Placental pericyte (primary cell): Measurements from ENCODE around the gene CD99L2. TPM values are rescaled to one million over a fixed set of nuclear protein-coding genes. Genes with fewer than 3 reads are reported as not detected.

Experiments used
- total RNA-seq: library from RNA; depleted of rRNA; stranded (reverse); fragments of >200 nt; gene quantifications from 2 replicates; pipeline ENCODE4 v1.2.3, GENCODE V29; 2012

CD99L2 gene
- 46.4 and 64.1 TPM in 2 replicates for total RNA-seq

GRCh38 chrX:150898343-150899190 is at the start of gene CD99L2:
CD99L2 (minus strand) TSS chrX:150898668; CDS start chrX:150898588, 80 bp downstream.

Other genes starting within 250 kb of the CD99L2 start
- 20.1 and 24.3 TPM in 2 replicates for gene MTMR1, start 205.3 kb downstream of the CD99L2 start, total RNA-seq
- 7.0 and 18.0 TPM in 2 replicates for gene HMGB3, start 84.7 kb upstream of the CD99L2 start, total RNA-seq